Measurements from ENCODE around the gene TRIP6.
A peak's percentile ranks its signal among the peaks of the same experiment; 100 is the strongest.
"Not testable (repeated sequence)": the region's sequence is repeated elsewhere in the genome, so short reads cannot be mapped to it uniquely, and the experiment has no call there.

Gene TRIP6

DNA sequence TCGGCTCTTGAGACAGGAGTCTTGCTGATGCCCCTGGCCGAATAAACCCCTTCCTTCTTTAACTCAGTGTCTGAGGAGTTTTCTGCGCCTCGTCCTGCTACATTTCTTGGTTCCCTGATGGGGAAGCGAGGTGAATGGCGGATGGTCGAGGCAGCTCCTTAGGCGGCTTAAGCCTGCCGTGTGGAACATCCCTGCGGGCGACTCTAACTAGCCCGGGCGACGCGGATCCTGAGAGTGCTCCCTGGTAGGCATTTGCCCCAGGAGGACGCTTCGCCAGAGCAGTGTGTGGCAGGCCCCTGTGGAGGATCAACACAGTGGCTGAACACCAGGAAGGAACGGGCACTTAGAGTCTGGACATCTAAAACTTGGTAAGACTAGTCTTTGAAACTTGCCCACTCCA lies 27.8 kb upstream of the TRIP6 start:
- no peak for DNase-seq

DNA sequence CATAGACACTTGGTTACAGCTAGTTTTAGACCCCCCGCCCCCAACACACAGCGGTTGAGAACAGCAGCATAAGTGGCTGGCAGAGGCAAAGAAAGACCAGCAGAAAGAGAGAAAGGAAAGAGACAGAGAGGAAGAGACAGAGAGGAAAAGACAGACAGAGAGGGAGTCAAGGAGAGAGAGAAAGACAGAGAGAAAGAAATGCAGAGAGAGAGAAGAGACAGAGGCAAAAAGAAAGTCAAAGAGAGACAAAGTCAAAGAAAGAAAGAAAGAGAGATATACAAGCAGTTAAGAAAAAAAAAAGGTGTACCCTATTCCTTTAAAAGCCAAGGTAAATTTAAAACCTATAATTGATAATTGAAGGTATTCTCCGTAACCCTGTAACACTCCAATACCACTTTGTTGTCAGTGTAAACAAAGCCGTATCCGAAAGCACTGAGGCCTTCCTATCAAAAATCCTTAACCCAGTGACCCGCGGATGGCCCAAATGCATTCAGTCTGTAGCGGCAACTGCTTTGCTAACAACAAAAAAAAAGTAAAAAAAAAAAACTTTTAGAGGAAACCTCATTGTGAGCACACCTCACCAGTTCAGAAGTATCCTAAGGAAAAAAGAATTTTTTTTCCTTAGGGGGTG lies 26.6 kb upstream of the TRIP6 start:
- DNase-seq, result no peak

DNA sequence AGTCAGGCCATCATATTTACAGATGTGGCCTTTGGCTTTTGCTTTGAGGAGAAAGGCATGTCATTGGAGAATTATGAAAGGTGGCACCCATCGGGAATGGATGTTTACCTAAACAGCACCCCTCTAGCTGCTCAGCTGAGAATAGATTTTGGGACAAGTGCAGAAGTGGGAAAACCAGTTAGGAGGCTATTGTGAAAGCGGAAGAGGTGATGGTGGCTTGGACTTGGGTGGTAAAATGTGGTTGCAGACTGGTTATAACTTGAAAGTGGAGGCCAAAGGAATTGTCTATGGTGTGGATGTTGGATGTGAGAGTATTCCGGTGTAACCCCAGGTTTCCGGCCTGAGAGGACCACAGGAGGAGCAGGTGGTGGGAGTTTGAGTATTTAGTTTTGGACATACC lies 19.8 kb upstream of the TRIP6 start:
- no peak for DNase-seq

DNA sequence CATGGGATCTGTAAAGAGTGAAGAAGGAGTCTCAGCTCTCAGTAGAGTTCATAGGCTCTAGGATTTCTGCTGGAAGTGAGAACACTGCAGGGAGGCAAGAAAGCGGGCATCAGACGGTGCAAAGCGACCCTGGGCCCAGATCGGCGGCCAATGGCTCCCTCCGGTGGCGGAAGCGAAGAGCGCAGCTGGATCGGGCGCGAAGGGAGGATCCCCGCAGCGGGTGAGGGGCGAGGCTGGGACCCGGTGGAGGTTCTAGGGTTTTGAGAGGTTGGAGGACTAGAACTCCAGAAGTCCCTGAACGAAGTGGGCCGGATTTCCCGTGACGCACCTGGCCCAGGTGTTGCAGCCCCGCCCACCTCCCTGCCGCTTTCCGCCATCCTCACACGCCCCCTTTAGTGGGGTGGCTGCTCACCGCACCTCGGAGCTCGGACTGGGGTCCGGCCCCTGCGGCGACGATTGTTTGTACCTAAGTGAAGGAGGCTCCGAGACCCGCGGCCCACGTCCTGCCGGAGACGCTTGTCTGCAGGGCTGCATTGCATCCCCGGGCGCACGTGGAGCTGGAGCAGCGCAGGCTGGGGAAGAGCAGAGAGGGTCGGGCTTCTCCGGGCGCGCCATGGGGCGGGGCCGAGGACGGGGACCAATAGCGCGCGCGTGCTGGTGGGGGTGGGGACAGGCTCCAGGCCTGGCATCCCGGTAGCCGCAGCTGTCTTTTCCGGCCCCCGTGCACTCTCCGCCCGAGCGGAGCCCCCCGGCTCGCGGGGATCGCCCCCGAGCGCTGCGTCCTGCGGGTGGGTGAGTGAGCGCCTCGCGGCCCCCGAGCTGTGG lies 14.9 kb upstream of the TRIP6 start, which contains the start of gene SLC12A9:
TSS of gene SLC12A9 (plus strand) at position 666 of the 825 bp plus-strand sequence. CDS start 1,485 bp downstream, outside the sequence.
- peak; percentile 83 for DNase-seq

DNA sequence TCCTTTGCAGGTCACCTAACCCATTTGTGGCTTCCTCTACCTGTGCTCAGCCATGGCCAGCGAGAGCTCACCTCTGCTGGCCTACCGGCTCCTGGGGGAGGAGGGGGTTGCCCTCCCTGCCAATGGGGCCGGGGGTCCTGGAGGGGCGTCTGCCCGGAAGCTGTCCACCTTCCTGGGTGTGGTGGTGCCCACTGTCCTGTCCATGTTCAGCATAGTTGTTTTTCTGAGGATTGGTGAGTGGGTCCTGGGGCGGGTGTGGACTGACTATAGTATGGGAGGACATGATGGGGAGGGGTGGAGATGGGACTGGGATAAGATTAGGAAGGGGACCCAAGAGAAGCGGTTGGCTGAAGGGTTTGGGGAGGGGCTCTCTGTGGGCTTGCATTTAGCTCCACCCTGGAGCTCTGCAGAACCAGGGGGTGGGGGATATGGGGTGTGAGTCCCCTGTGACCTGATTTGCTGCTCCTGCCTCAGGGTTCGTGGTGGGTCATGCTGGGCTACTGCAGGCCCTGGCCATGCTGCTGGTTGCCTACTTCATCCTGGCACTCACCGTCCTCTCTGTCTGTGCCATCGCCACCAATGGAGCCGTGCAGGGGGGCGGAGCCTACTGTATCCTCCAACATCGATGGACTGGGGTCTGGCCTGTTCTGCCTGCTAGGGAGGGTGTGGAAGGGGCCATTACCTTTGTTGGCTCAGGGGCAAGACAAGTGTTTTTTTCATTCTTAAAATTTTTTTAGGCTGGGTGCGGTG lies 12.9 kb upstream of the TRIP6 start:
- DNase-seq, result no peak

DNA sequence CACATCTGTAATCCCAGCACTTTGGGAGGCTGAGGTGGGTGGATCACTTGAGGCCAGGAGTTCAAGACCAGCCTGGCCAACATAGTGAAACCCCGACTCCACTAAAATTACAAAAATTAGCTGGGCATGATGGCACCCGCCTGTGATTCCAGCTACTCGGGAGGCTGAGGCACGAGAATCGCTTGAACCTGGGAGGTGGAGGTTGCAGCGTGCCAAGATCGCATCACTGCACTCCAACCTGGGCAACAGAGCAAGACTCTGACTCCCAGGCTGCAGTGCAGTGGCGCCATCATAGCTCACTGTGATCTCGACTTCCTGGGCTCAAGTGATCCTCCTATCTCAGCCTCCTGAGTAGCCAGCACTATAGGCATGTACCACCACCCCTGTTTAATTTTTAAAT lies 12.3 kb upstream of the TRIP6 start:
- DNase-seq, result not testable (repeated sequence)

DNA sequence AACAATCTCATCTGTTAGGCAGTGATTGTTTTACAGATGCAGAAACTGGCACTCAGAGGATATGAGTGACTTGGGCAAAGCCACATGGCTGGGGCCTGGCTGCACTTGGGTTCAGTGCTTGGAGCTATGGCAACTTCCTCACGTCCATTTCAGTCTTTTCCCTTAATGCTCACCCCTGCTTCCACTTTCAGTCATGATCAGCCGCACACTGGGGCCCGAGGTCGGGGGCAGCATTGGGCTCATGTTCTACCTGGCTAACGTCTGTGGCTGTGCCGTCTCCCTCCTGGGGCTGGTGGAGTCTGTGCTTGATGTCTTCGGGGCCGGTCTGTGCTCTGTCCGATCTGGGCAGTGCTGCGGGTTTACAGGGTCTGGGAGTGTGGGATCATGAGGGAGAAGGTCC lies 11.7 kb upstream of the TRIP6 start:
- DNase-seq, result no peak

DNA sequence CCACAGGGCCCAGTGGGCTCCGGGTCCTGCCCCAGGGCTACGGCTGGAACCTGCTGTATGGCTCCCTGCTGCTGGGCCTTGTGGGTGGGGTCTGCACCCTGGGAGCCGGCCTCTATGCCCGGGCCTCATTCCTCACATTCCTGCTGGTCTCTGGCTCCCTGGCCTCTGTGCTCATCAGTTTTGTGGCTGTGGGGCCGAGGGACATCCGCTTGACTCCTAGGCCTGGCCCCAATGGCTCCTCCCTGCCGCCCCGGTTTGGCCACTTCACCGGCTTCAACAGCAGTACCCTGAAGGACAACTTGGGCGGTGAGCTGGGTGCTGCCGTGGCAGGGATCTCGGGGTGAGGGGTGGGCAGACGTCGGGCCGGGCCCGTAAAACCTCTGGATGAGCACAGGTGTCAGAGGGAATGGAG lies 10.3 kb upstream of the TRIP6 start:
- no peak for DNase-seq

DNA sequence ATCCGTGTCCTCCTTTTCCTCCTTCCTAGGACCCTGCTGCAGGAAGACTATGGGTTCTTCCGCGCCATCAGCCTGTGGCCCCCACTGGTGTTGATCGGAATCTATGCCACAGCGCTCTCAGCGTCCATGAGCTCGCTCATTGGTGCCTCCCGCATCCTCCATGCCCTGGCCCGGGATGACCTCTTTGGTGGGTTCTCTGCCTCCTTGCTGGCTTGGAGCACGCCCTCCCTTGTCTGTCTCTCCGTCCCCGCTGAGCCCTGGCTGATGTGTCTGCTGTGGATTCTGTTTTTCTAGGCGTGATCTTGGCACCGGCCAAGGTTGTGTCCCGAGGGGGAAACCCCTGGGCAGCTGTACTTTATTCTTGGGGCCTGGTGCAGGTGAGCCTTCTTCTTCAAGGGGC lies 7.3 kb upstream of the TRIP6 start:
- DNase-seq, result no peak

DNA sequence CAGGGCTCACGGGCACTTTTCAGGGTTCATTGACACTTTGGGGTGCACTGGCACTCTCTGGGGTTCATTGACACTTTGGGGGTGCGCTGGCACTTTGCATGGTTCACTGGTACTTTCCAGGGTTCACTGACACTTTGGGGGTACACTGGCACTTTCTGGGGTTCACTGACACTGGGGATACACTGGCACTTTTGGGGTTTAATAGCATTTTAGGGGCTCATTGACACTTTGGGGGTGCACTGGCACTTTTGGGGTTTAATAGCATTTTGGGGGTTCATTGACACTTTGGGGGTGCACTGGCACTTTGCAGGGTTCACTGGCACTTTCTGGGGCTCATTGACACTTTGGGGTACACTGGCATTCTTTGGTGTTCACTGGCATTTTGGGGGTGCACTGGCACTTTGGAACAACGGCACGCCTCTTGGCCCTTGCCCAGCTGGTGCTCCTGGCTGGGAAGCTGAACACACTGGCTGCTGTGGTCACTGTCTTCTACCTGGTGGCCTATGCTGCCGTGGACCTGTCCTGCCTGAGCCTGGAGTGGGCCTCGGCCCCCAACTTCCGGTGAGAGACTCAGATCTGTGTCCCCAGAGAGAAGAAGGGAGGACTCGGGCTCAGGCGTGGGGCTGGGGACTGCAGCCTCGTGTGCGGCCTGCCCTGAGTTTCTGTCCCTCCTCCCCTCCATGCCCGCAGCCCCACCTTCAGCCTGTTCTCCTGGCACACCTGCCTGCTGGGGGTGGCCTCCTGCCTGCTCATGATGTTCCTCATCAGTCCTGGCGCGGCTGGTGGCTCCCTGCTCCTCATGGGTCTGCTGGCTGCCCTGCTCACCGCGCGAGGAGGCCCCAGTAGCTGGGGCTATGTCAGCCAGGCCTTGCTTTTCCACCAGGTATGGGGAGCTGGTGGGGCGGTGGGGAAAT lies 6.2 kb upstream of the TRIP6 start:
- no peak for DNase-seq

DNA sequence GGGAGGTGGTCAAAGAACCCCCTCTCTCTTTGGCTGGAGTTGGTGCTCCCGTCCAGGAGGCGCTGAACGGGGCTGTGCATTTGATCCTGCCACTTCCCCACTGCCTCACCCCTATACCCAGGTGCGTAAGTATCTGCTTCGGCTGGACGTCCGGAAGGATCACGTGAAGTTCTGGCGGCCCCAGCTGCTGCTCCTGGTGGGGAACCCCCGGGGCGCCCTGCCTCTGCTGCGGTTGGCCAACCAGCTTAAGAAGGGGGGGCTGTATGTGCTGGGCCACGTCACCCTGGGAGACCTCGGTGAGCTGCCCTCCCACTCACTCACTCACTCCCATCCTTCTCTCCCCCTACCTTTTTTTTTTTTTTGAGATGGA lies 5.6 kb upstream of the TRIP6 start:
- DNase-seq, result no peak

DNA sequence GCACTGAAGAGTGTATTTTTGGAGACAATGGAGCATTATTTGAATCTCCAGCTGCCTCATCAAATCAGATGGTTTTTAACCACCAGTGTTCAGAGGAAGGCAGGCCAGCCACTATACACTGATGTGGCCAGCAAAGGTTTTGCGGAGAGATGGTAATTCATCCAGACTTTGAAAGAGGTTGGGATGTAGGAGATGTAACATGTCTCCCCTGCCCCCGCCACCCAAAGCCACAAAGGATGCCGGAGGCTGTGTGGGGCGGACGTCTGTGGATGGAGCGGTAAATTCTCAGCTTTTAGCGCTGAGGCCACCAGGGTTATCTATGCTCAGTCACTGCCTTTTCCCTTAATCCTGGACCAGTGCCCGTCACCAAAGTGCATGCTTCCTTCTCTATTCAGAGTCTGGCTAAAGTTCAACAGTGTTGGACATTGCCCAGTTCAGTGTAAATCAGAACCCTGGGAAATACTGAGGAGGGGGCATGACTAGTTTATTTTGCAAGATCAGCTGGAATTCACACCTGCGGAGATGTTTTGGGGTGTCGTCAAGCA lies 3.7 kb upstream of the TRIP6 start:
- DNase-seq, result no peak

DNA sequence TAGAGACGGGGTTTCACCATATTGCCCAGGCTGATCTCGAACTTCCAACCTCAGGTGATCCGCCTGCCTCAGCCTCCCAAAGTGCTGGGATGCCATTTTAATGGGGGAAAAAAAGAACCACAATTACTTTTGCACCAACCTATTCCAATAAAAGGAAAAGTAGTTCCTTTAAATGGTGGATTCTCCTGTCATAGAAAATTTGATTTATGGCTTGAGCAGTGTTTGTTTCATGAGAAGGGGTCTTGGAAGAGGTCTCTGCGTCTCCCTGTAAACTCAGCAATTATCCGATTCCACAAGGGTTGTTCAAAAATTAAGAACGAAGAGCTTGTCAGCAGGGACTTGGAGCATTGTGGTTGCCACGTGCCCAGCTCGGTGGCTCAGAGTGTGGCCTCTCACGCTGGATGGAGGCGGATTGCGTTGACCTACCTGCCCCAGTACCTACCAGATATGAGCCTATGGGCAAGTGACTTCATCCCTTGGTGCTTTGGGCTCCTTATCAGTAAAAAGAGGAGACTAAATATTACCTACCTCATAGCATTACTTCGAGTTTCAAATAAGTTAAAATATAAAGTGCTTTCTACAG lies 2.8 kb upstream of the TRIP6 start:
- DNase-seq, result no peak

DNA sequence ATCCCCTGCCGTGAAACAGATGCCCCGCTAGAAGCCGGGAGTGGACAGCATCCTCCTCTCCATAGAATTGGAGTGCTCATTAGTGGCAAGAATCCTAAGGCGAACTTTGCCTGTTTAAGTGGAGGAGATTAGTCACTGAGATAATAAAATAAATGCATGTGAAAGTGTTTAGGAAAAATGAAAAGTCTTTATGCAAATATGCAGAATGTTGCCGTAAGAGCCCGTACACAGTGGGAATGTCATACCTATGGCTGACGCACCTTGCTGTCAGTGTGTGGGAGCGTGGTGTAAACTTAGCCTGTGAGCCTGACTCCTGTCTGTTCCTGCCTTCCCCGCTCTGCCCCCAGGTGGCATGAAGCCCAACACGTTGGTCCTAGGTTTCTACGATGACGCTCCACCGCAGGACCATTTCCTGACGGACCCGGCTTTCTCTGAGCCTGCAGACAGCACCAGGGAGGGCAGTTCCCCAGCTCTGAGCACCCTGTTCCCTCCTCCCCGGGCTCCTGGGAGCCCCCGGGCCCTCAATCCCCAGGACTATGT lies 1.7 kb upstream of the TRIP6 start:
- DNase-seq, result no peak

DNA sequence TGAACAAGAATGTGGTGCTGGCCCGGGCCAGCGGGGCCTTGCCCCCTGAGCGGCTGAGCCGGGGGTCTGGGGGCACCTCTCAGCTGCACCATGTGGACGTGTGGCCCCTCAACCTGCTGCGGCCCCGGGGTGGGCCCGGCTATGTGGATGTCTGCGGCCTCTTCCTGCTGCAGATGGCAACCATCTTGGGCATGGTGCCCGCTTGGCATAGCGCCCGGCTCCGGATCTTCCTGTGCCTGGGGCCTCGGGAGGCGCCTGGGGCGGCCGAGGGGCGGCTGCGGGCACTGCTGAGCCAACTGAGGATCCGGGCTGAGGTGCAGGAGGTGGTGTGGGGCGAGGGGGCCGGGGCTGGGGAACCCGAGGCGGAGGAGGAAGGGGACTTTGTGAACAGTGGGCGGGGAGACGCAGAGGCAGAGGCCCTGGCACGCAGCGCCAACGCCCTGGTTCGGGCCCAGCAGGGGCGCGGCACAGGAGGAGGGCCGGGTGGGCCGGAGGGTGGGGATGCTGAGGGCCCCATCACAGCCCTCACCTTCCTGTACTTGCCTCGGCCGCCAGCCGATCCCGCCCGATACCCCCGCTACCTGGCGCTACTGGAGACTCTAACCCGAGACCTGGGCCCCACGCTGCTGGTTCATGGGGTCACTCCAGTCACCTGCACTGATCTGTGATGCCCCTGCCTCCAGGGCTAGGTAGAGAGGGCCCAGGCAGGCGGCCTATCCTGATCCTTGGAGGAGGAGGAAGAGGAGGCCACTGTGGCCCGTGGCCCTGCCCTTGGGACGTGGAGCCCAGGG lies 1.1 kb upstream of the TRIP6 start:
- DNase-seq, result no peak

DNA sequence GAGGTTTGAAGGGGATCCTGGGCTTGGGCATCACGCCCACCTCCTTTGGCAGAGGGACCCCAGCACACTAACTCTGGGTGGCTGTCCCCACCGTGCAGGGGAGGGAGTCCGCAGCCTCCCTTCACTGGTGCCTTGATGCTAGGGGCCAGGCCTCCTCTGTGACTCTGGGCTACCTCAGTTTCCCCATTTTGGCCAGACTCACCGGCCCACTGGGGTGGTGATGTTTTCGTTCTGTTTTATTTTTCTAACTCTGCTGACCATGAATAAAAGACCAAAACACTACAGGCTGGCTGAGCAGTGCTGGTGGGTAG lies 503 bp upstream of the TRIP6 start:
- DNase-seq, result no peak

DNA sequence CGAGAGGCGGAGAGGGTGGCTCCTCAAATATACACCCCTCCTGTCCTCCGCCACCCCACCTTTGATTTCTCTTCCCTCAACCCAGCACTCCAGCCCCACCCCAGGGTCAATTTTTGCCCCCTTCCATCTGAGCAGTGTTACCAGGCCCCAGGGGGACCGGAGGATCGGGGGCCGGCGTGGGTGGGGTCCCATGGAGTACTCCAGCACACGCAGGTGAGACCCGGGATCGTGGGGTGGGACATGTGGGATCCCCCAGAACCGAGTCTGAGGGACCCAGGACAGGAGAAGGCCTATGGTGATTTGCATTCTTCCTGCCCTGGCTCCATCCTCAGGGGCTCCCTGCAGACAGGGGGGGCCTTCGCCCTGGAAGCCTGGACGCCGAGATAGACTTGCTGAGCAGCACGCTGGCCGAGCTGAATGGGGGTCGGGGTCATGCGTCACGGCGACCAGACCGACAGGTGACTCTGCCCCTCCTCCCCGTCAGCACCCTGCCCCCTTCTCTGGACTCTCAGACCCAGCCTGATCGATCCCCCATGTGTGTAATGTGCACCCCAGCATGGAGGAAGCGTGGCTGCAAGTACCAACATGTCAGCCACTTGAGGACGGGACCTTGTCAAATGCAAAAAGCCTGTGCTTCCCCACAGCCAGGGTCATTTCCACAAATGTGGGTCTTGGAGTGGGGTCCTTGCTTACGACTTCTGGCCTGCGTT lies 744 bp downstream of the TRIP6 start:
- DNase-seq, result no peak

DNA sequence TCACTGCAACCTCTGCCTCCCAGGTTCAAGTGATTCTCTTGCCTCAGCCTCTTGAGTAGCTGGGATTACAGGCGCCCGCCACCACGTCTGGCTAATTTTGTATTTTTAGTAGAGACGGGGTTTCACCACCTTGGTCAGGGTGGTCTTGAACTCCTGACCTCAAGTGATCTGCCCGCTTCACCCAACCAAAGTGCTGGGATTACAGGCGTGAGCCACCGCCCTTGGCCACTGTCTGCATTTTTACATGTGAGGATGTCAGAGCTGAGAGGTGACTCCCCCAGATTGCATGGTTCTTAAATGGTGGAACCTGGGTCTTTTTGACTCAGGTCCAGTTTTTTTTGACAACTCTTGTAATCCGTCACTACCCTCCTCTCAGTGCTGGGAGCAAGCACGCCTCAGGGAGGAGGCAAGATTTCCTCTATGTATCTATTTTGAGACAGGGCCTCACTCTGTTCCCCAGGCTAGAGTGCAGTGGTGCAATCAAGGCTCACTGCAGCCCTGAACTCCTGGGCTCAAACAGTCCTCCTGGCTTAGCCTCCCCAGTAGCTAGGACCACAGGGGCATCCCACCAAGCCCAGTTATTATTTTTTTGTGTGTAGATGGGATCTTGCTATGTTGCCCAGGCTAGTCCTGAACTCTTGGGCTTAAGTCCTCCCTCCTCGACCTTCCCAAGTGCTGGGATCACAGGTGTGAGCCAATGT lies 6.6 kb downstream of the TRIP6 start:
- DNase-seq, result no peak

DNA sequence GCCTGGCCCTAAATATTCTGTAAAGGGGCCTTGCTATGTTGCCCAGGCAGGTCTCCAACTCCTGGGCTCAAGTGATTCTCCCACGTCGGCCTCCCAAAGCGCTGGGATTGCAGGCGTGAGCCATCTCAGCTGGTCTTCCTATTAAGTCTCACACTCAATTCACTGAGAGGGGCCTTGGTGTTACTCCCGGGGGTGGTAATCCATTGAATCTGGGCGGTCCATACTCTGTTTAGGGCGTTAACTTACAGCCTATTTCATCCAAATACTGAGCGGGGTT lies 7.1 kb downstream of the TRIP6 start:
- DNase-seq, result no peak
